HG02852 (cell line): ENCODE results near the gene RPL41.
"Not testable (repeated sequence)": the region's sequence is repeated elsewhere in the genome, so short reads cannot be mapped to it uniquely, and the experiment has no call there.

ENCODE experiments used
- ATAC-seq: cut with Tn5 transposase; IDR thresholded peaks from one replicate; pipeline ENCODE4 v1.9.1; 2021; ENCODE audit warnings: mild to moderate bottlenecking, moderate library complexity; ENCODE audit not compliant: unreplicated experiment

RPL41 gene

GRCh38 chr12:56153678-56154065, 37.2 kb downstream of the RPL41 start:
- no peak for ATAC-seq

GRCh38 chr12:56154246-56154771, 37.9 kb downstream of the RPL41 start:
- no peak for ATAC-seq

GRCh38 chr12:56154818-56155217, 38.4 kb downstream of the RPL41 start:
- ATAC-seq, result no peak

GRCh38 chr12:56155256-56155845, 38.9 kb downstream of the RPL41 start:
- ATAC-seq, result no peak

GRCh38 chr12:56156464-56157200, 40.2 kb downstream of the RPL41 start:
- not testable (repeated sequence) for ATAC-seq

GRCh38 chr12:56157201-56158028, 41.0 kb downstream of the RPL41 start:
- ATAC-seq, result peak; percentile 26

- peak; percentile 80 for ATAC-seq
Measured at GRCh38 chr12:56158029-56158925, 41.8 kb downstream of the RPL41 start, which contains the start of gene MYL6. MYL6 (plus strand) TSS chr12:56158359; CDS start chr12:56158402, 43 bp downstream.

- ATAC-seq, result no peak
Measured at GRCh38 chr12:56158926-56159461, 42.6 kb downstream of the RPL41 start.

GRCh38 chr12:56159482-56160192, 43.2 kb downstream of the RPL41 start:
- no peak for ATAC-seq

GRCh38 chr12:56160193-56160763, 43.8 kb downstream of the RPL41 start:
- ATAC-seq, result no peak

- no peak for ATAC-seq
Measured at GRCh38 chr12:56160894-56161689, 44.7 kb downstream of the RPL41 start.

GRCh38 chr12:56161690-56162351, 45.4 kb downstream of the RPL41 start:
- no peak for ATAC-seq

- no peak for ATAC-seq
Measured at GRCh38 chr12:56162468-56163290, 46.2 kb downstream of the RPL41 start.

- ATAC-seq, result no peak
Measured at GRCh38 chr12:56163533-56164344, 47.3 kb downstream of the RPL41 start.

- ATAC-seq, result no peak
Measured at GRCh38 chr12:56164345-56164729, 47.9 kb downstream of the RPL41 start.

- no peak for ATAC-seq
Measured at GRCh38 chr12:56165369-56165768, 48.9 kb downstream of the RPL41 start.
